ENCODE results near the gene NLGN1.

Gene NLGN1

GRCh38 chr3:174243171-174243570 is 845.6 kb downstream of the NLGN1 start:
- DNase-seq, result no peak

DNA sequence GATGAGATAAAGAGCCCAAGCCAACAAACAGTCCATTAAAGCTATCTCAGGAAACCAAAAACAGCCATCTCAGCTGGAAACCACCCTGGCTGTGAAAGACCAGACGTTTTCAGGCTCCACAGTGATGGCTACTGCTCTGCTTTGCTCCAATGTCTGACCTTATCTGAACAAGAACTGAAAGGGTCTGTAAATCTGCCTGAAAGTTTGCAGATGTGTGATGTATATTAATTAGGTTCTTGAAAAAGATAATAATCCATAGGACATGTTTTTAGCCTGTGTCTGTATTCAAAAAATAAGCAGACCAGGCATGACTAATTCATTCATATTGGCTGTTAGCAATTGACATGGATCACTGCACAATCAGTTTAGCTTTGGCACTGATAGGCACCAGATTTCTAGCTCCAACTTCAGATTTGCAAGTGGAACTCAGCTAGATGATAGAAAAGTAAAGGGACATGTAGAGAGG is 850.2 kb downstream of the NLGN1 start:
- DNase-seq, result no peak

- no peak for DNase-seq
Observed at GRCh38 chr3:174251681-174252080, 854.1 kb downstream of the NLGN1 start.

DNA sequence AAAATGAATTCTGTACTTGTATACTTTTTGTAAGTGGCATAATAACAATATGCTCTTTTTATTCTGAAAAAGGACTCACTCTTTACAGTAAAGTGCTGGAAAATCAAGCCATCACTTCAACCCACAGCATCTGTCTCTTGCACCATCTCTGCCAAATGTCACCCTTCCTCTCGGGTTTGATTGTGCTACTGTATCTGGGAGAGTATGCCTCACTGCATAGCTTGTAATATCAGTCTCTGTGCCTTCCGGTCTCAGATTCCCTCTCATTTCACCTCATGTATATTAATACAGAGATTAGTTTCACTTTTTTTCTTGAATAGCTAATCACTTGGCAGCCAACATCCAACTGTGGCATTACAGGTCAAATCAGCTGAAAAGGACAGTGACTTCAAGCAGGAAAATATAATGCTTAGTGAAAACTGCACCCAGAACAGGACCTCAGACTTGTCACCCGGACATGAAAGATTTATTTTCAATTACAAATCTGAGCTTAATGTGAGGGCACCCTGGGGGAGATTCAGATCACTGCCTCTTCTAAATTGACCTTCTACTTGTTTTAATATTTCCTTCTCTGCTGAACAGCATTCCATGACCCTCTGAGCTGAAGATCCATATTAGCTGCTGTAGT is 855.8 kb downstream of the NLGN1 start:
- no peak for DNase-seq

DNA sequence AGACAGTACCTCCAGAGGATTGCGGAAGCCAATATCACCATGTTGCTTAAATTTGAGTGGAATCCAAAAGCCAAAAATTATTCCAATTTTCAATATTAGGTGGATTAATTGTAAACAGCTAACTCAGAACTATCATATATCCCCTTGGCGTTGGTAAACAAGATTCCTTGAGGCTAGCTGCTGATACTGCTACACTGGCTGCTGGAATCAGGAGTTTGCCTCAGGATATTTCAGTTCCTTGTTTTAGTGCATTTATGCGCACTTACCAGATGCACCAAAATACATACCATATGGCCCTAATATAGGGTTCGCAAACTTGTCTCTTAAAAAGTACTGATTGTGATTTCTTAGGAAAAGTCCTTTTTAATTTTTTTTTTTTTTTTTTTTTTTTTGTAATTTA is 856.4 kb downstream of the NLGN1 start:
- no peak for DNase-seq

DNA sequence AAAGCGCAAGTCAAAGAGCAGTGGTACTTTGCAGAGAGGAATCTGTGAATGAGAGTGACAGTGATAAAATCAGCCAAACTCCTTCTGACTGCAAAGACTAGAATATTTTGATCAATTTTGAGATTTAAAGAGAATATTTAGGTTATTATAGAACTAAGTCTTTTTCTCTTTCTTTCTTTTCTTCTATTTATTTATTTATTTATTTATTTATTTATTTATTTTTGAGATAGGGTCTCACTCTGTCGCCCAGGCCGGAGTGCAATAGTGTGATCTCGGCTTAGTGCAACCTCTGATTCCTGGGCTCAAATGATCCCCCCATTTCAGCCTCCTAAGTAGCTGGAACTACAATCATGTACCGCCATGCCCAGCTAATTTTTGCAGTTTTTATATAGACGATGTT is 857.9 kb downstream of the NLGN1 start:
- DNase-seq, result no peak

GRCh38 chr3:174266476-174266875 is 868.9 kb downstream of the NLGN1 start:
- DNase-seq, result no peak

GRCh38 chr3:174268061-174268460 is 870.5 kb downstream of the NLGN1 start:
- no peak for DNase-seq

- no peak for DNase-seq
Observed at GRCh38 chr3:174268586-174268985, 871.0 kb downstream of the NLGN1 start.

DNA sequence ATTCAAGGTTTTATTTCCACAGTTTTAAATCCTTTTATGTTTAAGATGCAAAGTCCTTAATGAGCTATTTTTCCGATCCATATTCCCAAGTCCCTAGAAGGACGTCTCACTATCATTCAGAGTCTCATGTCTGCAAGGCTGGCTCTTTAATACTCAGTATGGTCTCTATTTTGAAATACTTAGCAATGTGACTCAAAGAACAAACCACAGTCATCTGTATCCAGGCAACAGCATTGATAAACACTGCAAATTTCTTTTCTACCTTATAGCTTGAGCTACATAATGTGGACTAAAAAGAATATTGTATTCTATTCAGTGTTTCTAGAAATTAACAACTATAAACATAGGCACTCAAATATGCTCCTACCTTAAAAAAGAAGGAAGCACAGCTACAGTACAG is 873.3 kb downstream of the NLGN1 start:
- no peak for DNase-seq

GRCh38 chr3:174275336-174275735 is 877.8 kb downstream of the NLGN1 start:
- DNase-seq, result no peak

DNA sequence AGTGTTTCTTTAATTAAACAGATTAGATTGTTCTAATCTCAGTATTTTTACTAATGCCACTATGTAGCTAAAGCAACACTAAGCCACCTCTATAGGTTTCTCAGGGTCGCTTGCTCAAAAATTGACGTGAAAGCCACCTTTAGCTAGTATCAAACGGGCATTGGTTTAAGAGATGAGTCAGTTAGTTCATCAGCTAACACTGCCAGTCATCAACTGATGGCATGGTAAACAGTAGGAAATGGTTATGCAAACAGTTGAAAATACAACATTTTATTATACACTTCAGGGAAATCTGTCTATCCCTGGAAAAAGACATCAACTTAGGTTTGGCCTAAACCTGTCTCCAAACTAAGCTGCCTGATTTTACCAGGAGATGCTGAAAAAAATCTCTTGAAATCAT is 879.3 kb downstream of the NLGN1 start:
- DNase-seq, result no peak

DNA sequence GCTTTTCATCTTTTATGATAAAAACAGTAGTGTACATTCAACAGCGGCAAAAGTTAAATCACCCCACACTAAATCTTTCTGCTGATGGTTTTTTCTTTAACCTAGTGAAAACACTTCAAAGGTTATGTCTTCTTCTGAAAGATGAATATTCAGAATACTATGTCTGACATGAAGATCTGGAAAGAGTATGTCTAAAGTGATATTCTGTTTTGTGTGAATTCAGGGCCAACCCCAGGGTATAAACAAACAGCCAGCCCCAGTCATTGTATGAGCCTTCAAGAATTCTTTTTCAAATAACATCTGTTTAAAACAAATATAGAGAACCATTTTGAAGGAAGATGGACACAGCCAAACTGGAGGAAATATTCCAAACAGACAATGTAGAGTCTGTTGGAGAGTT is 880.5 kb downstream of the NLGN1 start:
- no peak for DNase-seq

- no peak for DNase-seq
Observed at GRCh38 chr3:174280186-174280585, 882.6 kb downstream of the NLGN1 start.

- DNase-seq, result no peak
Observed at GRCh38 chr3:174285242-174285864, 887.8 kb downstream of the NLGN1 start.

GRCh38 chr3:174287705-174288104 is 890.2 kb downstream of the NLGN1 start:
- DNase-seq, result no peak

DNA sequence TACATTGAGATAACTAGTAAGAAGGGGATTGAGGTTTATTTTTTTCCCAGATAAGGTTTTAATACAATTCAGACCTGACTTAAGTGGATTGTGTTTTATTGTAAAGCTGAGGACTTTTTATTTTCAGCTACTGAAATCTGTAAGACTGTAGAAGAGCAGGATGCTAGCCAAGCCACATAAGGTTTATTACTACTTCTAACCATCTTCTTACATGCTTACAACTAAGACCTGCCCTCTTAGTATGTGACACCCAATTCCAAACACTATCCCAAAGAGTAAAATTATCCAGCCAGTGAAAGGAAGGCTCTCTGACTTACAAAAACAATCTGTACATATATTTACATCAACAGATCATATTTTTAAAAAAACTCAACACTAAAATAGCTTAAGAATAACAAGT is 897.1 kb downstream of the NLGN1 start:
- DNase-seq, result no peak

DNA sequence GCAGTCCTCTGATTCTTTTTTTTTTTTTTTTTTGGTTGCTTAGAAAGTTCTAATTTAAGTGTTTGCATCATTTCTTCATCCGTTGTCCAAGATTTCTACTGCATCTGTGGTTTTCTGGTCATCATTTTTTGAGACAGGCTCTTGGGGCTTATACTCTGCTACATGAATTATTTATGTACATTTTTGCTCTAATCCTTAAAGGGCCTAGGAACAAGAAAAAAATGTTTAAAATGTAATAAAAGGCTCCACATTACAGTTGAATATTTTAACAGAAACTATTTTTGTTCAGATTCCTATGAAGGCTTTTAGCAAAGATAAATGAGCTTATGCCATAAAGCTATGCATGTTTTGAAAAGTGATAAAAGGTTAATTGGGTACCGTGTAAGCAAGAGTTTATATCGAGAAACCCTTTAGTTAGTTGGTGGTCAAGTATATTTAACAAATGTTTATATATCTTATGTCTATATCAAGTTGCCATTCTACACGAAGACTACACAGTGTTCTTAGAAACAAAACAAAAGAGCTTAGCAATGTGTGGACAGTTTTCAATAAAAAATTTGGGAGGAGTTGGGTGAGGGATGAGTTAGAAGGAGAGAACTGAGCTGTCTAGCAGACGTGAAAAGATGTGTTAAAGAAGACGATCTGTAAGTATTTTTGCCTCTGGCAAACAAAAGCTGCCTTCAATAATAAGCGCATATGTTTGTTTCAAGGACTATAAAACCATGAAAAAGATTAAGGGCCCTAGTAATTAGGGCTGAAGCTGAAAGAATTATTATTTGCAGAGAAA is 898.0 kb downstream of the NLGN1 start:
- DNase-seq, result no peak

DNA sequence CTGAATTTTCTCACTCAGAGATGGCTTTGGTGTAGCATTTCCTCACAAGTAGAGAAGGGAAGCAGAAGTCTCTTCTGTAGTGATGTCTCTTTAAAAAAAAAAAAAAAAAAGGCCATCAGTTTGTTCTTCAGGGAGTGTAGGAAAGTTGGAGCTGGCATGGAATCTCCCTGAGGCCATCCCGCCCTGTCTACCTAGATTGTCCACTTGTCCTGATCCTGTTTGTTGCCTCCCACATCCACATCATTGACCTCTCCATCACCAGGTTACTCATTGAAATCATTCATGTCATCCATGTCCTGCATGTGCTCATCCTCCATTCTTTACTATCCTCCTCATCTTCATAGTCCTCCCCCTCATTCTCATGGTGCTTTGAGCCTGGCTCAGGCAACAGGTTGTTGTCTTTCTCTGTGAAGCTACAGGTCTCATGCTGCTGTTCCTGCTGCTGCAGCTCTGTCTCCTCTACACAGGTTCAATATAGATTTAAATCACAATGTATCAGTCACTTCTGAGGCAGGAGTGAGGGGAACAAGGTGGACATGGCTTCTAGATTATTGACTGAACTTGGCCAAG is 905.3 kb downstream of the NLGN1 start:
- no peak for DNase-seq

GRCh38 chr3:174303907-174304560 is 906.5 kb downstream of the NLGN1 start:
- DNase-seq, result no peak

GRCh38 chr3:174308736-174309135 is 911.2 kb downstream of the NLGN1 start:
- no peak for DNase-seq

DNA sequence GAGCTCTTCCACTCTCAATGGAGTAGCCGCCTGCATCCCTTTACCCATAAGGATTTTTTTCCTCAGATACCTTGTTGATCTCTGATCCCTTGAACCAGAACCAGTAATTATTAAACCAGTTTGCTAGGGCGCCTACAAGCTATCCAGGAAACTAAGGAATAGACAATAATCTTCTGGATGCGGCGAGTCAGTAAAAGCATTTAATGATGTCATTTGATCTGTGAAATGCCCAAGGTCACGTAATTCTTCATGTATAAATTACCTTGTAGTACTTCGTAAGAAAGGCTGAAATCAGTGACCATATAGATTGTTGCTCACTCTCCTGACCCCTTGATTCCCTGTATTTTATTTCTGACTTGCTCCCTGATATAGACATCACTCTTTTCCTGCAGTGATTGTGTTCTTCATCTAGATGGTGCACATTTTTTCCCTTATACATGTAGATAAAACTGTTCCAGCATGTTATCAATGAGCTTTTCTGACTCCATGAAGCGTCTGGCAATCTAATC is 913.0 kb downstream of the NLGN1 start:
- no peak for DNase-seq

DNA sequence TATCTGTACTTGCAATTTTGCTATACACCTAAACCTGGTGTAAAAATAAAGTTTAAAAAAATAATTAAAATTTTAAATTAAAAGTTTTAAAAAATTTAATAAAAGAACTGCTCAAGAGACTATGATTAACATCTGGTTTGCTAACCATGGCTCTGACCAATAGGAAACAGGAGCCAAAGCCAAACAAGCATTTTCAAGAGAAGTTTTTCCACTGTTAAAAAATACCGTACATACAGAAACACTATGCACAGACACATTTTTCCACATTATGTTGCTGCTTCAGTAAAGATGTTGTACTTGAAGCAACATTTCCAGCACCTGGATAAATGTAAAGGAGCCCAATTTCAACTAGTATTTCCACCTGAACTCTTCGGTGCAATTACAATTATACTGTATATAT is 917.7 kb downstream of the NLGN1 start:
- no peak for DNase-seq

Measured in activated CD4-positive, alpha-beta T cell treated with anti-CD3 and anti-CD28 coated beads, Interleukin-2, amount 50 U/mL, for 48 hours (primary cell).